GM23248 (cell line): ENCODE measurements around the gene RIMS1.

ENCODE experiments used
- EZH2 ChIP-seq: fragments of 200-600 bp; sonication (generic); IDR thresholded peaks from 2 replicates; pipeline ENCODE4 v1.6.1; 2018; ENCODE audit warnings: antibody characterized with exemption, mild to moderate bottlenecking; ENCODE audit not compliant: insufficient read depth, poor library complexity, severe bottlenecking
- EZH2phosphoT487 ChIP-seq: fragments of 200-600 bp; sonication (generic); IDR thresholded peaks from 2 replicates; pipeline ENCODE4 v1.6.1; 2018; ENCODE audit warnings: antibody characterized with exemption, moderate library complexity, mild to moderate bottlenecking, low read depth; ENCODE audit not compliant: insufficient read depth

DNA sequence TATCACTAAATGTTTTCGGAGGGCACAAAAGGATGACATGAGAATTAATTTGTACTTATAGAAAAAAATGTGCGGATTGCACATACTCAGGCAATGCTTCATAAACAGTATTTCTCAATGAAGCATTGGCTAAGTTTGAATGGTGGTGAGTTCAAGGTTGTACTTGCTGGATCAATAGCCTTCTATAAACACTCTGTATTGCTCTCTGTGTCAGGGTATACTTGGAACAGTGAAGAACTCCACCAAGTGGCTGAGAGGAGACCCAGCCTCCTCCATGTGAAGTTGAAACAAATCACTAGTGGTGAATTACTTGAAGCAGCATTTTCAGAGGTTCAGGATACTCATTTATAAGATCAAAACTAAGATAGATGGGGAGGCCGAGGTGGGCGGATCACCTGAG lies 360.6 kb downstream of the RIMS1 start:
- TF ChIP-seq EZH2phosphoT487: no peak
- no peak for TF ChIP-seq EZH2
